Hematopoietic multipotent progenitor cell treated with erythropoietin and hydrocortisone succinate and interleukin-3 and kit ligand, for 15 days (in vitro differentiated cells): ENCODE measurements around the gene PLXNA2.

Experiments
- DNase-seq: peaks from one replicate; pipeline ENCODE4 v3.0.0-alpha.2; 2015; ENCODE audit warnings: low spot score

Gene PLXNA2

DNA sequence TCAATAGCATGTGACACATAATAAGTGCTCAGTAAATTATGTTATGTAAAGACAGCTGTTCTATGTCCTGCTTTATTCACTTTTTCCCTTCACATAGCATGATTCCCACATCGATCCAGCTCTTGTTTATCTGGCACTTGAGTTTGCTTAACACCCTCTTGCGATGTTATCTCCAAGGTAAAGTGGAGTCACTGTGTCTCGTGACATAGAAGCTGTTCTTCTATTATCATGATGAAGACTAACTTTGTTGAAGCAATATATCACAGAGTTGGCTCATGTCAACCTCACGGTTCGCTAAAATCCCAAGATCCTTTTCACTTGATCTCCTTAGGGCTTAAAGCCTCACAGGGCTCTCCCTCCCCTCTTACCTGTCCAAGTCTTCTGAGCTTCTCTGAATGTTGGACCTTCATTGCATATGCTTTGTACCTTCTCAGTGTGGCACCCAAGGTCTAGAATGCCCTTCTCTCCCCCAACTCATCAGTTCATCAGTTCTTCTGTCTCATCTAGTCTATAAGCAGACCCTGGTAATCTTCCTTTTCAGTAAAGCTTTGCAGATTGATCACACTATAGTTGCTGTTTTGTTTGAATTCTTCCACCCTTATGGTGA, 38.0 kb downstream of the PLXNA2 start:
- no peak for DNase-seq

DNA sequence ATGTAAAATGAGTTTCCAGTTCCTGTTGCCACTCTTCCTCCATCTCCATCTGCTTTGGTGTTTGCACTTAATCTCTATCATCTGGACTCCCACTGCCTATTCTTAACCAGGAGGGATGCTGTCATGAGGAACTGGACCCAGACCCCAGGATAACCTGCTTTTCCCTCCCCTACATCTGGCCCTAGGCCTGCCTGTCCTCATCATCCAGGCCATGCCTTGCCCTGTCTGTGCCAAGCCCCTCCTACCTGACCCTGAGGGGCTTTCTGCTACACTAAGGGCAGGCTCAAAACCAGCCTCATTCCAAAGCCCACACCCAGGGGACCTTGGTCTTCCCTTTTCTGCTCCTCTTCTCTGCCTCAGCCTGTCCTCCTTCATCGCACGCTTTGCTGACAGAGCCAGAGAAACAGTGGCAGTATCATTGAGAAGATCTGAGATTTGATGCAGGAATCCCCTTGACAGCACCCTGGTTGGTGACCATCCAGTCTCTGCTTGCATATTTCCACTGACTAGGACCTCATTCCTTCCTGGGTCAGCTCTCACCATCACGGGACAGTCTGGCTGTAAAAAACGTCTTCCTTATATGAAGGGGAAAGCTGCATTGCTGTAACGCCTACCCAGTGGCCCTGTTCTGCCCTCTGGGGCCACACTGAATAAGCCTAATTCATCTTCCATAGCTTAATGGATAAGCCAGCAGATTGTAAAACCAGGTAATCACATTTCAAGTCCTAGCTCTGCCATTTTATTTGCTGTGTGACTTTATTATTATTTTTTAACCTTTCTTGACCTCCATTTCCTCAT, 38.8 kb downstream of the PLXNA2 start:
- no peak for DNase-seq

DNA sequence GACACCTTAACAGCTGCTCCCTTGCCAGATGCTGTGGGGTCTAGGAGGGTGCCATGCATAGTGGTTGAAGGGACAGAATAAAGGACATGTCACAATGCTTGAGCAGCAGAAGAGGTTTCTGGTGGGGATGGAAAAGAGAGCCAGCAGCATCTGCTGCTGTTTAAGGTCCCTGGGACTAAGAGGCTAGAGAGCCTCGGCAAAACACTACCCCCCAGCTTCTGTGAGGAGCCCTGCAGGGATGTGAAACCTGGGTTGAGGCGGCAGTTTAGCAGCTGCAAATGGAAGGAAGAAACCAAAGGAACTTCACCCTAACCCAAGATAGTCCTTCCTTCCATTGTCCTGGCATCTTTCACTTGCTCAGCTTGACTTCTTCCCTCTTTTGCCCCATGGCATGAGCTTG, 39.4 kb downstream of the PLXNA2 start:
- DNase-seq, result no peak

DNA sequence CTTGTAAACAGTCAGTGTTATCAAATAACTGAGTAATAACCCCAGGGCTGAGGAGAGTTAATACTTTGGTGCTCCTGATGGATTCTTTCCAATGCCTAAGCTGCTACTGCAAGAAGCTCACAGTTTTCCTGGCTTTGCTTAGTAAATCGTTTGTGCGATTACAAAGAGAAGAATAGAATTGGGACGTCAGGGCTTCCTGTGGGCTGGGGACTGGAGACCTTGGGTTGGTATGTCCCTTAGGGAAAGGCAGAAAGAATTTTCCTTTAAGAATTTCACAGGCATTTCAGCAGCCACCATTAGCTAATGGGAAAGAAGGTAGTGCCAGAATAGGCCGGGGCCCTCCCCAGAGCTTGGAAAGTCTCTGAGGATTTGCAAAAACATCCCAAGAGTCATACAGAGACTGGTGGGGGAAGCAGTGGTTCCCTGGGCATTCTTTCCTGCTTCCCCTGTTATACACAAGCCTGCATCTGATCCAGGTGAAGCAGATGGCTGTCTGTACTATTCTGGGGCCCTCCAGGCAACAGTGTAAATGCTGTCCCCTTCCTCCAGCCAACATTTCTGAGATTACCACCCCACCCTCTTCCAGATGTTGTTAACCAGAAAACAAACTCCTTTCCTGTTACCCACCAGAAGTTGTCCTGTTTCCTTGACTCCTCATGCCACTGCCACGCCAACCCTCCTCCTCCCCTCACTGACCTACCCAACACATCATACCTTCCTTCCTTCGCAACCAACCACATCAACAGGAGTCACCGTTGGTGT, 40.2 kb downstream of the PLXNA2 start:
- DNase-seq, result no peak

DNA sequence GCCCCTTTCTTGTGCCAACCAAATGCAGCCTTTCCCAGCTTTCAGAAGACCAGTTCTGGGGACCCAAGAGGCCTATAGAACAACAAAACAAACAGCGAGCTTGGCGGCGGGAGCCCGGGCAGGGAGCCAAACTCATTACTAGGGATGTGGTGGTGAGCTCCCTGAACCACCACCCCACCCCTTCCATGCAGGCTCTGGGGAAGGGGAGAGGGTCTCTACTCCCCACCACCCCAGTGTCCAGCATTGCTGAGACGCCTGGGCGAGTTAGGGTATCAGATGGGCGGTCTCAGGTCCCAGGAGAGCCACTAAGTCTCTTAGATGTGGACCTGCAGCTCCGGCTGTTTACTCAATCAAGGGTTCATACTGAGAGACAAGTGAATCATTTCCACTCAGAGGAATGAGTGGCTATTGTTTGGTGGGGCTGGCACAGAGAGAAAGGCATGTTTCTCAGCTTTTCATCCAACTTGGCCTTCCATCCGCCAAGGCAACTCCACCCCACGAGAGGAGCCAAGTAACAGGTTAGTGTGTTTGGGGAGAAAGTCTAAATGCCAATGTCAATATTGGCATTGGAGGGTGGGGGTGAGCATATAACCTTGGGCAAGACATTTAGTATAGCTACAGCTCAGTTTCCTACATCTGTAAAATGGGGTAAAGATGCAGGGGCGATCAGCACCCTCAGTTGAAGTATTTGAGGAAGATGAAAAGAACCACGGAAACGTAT, 40.9 kb downstream of the PLXNA2 start:
- no peak for DNase-seq

DNA sequence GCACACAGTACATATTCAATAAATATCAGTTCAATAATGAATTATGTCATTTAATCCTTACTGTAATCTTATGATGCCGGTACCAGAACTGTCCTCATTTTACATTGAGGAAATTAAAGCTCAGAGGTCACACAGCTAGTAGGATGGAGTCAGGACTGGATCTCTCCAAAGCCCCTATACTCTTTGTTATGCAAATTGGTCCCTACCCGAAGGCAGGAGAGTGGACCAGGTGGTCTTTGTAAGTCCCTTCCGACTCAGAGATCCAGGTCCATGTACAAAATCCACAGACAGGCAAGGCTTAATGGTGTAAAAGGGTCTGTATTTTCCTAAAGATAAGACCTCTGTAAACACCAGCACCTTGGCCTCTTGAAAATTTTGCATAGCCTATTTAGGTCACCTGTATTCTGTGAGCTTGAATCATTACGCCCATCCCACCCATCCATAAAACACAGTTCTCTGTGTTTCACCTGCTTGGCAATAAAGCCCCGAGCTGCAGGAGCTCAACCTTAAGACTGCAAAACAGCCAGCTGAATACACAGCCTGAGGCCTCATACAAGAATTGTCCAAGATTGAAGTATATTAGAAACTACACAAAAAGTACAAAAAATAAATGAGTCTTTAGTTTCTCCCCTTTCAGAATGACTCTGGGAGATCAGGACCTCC, 41.7 kb downstream of the PLXNA2 start:
- no peak for DNase-seq

DNA sequence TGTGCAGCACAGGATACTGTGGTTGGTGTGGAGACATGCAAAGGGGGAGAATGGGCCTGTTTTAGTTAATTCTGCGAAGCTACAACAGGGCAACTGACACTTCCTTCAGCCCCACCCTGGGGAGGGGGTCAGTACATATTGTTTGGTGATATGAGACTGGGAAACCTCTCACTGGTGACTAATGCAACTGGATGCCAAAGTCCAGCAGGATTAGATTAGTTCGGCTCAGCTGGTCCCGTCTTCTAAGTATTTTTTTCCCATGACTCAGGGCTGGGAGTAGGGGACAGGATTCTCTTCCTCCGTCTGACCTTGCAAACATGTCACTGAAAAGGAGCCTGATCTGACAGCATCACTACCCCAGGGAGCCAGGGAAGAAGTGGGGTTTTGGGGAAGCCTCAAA, 43.0 kb downstream of the PLXNA2 start:
- DNase-seq, result no peak

DNA sequence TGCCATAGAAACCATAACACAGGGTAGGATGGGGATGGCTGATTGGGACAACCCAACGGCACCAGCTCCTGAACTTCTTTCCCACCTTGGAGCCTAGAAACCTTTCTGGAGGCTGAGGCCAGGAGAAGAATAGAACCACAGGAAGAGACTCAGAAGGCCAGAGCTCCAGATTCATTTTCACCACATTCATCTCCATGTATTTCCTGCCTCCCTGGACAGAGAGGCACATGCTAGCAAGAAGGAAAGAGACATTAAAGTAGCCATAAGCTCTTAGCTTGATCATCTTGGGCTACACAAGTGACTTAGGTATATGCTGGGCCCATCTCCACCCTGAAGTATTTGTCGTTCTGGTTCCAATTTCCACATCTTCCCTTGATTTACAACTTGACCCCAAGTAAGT, 44.1 kb downstream of the PLXNA2 start:
- DNase-seq, result no peak

DNA sequence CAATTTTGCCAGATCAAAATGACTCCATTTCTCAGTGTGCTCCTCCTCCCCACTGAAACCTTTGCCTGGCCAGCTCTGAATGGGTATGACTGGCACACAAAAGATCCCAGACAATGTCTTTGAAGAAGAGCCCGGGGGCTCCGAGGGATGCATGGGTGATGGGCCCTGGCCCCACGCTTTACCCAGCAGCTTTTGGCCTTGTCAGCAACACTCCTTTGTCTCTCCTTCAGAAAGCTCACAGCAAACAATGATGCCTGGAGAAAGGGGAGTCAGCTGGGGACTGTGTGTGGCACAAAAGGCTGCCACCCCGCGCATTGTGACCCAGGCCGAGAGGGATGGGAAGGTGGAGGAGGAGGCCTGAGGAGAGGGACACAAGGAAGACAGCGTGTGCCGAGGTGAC, 45.9 kb downstream of the PLXNA2 start:
- DNase-seq, result no peak

DNA sequence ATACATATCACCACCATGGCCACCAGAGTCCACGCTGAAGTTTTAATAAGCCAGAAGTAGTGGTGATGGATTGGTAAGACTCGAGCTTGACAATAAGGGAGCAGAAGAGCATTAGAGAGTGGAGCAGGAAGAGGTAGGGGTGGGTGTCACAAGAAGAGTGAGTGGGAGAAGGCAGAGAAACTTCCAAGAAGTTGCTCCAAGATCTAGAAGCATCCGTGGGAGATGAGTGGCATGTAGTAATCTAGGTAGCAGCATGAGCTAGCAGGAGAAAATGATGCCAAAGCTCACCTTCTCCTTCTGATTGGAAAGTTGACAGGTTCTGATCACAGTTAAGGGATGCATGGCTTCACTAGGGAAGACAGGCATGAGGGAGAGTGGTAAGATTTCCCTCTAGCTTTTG, 49.2 kb downstream of the PLXNA2 start:
- DNase-seq, result no peak

DNA sequence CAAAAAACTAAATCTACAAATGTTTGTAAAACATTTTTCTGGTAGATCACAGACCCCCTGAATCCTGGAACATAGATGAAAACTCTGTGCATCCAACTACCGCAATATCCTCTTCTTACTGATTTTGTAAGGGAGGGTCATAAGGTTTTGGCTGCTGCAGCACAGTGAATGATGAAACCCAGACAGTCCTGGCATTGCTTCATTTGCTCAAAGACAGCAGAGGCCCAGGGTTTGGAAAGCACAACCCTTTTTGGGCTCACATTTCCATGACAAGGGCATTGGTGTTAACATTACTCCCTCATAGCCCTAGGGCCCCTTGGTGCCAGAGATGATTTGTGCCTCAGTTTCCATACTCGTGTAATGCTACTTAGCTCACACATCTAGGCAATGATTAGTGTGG, 51.2 kb downstream of the PLXNA2 start:
- DNase-seq, result no peak

DNA sequence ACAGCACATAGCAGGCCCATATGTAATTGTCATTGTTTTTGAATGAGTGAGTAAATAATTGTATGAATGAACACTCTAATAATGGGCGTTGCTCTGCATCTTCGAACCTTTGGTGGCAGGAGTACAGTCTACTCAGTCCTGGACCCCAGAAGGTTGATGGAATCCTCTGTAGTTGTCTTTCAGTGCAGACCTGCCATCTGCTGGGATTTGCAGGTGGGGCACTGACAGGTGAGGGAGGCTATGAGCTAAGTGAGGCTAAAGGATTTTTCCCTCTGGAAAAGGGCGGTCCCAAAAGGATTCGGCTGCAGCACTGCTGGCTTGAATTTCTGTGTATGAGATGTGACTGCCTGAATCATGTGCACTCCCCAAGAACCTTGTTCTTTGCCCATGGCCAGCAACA, 53.4 kb downstream of the PLXNA2 start:
- no peak for DNase-seq

DNA sequence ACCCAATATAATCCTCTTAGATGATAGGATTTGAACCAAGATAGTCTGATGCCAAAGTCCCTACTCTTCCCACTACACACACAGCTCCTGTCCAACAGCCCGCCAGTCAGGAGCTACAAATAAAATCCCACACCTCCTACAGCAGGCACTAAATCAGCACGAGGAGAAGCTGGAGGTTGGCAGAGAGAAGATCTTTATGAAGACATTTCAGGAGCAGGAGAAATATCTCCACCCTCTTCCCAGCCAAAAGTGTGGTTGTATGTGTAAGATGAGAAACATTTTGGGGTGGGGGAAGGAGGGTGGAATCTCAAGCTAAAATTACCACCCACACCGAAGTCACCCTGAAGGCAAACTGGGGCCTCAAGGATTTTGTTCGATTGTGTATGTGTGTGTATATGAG, 54.5 kb downstream of the PLXNA2 start:
- DNase-seq, result no peak

DNA sequence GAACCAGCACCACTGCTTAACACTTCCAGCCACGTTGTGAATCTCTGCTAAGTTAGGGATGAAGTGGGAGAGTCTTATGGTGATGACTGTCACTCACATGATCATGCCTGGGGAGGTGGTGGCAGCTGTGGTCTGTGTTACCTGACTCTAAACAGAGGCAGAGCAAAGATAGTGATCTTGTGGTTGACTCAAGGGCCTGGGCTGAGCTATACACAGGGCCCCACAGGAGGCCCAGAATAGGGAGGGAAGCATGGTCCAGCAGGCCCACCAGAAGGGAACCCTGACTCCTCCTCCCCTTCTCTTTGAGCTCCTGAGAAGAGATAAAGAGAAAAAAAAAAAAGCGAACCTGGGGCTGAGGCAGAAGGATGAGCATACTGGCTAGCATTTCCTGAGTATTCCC, 55.0 kb downstream of the PLXNA2 start:
- DNase-seq, result no peak

DNA sequence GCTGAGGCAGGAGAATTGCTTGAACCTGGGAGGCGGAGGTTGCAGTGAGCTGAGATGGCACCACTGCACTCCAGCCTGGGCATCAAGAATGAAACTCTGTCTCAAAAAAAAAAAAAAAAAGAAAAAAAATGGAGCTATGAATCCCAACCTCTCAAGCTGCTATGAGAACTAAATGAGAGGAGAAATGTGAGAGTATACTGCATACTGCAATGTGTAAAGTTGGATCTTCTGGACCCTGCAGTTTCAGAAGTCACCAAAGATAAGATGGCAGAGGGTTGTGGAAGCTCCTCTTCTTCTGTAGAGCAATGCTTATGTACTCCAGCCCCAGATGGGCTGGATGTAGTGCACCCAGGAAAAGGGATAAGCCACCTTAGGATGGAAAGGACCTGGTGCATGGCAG, 55.6 kb downstream of the PLXNA2 start:
- DNase-seq, result no peak

DNA sequence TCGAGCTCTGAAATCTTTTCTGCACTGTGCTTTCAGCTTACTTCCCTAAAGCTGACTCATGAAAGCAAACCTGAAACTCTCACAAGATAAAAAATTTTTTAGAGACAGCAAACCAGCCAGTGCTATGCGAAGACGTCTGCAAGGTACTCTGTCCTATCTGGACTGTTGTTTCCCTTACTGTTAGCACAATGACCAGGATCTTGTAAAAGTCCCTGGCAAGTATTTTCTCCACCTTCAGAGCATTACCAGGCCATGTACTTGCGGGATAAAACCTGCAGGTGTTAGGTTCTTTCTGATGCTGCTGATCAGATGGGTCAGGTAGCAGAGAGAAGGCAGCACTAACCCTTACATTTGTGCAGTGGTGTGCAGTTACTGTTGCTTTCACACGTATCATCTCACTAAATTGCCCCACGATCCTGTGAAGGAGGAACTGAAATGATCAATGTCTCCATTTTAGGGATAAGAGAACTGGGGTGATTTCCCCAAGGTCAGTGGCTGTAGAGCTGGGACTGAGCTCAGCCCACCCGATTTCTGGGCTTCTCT, 56.6 kb downstream of the PLXNA2 start:
- no peak for DNase-seq

DNA sequence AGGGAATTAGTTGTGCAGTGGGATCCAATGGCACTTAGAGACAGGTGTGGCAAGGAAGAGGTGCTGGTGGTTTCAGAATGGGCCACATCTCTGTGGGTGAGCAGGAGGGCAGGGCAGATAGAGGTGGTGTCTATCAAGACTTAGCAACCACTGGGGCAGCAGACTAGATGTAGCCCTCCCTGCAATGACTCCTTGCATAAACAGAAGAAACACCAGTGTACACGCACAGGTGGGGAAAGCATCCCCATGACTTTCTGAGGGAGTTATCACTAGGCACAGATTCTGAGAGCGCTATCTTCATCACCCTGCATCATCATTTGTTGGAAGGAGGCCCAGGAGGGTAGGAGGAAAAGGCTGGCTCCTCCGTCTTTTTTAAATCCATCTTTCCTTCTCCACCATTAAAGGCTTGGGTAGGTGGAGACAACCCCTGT, 58.4 kb downstream of the PLXNA2 start:
- peak; percentile 56 for DNase-seq

DNA sequence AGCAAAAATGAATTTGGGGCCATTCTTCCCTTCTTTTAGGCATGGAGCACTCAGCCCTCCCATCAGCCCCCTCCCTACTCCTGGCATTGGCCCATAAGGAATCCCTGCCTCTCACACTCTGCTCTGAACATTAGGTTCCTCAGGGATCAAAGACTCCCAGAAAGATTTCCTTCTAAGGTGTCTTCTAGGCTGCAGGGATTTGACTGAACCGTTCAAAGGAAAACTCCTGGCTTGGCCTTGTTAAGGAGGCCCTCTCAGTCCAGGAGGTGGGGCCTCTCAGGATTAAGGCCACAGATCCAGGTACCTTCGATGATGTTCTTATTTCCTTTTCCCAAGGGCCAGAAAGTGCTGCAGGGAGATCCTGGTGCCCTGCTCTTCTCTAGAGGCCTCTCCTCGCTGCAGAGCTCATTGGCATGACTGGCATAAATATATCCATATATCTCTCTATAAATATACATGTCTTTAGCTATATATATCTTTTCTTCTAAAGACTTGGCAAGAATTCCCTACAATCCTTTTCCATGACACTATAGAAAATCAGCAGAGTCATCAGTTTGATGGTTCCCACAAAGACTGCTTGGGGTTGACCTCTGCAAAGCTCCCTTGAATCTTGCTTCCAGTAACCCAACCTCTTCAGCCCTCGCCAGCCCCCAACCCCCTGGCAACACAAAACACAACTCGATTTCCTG, 59.1 kb downstream of the PLXNA2 start:
- DNase-seq, result no peak

DNA sequence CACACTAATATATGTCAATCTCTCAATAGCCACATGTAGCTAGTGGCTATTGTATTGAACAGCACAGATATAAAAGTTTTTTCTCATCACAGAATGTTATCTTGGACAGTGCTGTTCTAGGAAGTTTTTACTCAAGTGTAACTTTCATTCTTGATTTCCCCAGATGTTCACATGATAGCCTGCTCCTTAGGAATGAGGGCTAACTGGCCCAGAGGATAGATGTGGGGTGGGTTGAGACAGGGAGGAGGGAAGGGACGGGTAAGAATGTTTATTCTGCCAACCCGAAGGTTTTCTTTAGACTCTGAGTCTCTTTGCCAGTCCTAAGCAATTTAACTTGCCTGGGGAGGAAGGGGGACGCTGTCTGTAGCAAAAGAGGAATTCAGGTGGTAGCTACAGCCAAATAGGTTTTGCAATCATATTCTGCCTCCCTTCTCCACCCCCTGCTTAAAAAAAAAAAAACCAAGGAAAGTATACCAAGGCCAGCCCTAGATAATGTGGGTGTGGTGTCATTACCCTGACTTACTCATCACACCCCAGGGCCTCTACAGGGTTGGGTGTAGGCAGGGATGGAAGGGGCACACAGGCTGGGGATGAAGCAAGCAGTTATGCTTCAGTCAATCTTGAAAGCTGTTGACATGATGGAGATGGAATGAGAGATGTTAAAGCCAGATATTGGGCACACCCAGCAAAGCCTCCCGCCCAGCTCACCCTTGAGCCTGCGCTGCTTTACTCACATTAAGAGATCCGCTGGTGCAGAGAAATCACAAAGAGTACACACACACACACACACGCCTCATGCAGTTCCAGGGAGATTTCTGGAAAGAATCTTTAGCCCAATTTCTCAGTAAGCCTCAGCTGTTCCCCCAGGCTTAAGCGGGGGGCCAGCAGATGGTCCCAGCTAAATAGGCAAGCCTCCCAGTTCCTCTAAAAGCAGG, 59.9 kb downstream of the PLXNA2 start:
- peak; percentile 94 for DNase-seq
